ENCODE measurements around the gene SULT1E1.
"Not testable (repeated sequence)": the region's sequence is repeated elsewhere in the genome, so short reads cannot be mapped to it uniquely, and the experiment has no call there.

SULT1E1 gene

DNA sequence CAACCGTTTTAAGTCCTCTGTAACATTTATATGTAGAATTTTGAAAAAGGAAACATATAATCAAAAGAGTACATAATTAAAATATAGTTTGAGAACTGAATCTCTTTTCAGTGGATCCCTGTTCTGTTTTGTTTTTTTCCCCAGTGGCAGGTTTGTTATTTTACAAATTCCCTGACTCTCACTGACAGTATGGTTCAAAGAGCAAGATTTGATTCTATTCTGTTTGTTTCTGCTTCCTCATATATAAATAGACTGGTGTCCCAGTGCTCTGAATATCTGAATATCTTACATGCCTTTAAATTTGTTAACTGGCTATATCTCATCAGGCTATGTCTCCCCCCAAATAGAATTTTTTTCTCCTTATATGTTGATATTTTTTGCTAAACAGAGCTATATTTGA, 16.6 kb downstream of the SULT1E1 start:
- no peak for DNase-seq

DNA sequence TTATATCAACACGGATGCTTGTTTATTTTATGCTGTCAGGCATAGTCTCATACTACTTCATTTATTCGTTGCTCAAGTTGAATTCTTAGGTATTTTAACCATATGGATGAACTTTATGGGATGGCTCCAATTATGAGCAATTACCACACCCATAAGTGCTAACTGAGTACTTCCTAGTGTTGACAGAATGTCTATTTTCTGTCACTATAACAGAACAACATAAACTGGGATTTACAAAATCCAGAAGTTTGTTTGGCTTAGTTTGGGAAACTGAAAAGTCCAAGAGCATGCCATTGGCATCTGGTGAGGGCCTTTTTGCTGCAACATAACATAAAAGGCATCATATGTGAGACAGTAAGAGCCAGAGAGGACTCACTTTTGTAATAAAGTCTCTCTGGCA, 21.0 kb downstream of the SULT1E1 start:
- no peak for DNase-seq

DNA sequence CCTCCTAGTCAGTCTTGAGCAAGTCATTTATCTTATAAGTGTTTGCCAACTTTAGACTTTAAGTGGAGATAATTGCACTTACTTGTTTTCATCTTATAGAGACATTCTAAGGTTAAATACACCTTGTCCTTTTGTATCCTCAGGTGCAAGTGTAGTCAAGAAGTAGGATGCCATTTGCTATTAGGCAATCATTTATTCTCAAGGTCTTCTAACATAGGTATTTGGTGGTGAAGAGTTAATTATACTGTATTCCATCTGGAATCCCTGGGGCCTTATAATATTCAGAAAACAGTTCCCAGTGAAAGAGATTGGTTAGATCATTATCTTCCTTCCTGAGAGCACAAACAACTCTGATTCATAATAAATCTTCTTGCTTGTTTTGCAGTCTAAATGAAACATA, 23.7 kb downstream of the SULT1E1 start:
- no peak for DNase-seq

DNA sequence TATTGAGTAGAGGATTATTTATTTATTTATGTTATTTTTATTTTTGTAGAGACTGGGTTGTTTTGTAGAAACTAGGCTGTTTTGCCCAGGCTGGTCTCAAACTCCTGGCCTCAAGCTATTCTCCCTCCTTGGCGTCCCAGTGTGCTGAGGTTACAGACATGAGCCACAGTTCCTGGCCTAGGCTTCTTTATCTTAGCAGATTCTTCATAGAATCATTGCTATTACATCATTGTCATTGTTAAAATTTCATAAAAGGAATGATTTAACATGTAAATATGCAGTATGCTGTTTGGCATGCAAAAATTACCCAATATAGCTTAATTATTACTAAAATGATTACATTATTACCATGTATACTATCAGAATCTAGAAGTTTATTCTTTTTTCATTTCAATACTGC, 24.2 kb downstream of the SULT1E1 start:
- no peak for DNase-seq

DNA sequence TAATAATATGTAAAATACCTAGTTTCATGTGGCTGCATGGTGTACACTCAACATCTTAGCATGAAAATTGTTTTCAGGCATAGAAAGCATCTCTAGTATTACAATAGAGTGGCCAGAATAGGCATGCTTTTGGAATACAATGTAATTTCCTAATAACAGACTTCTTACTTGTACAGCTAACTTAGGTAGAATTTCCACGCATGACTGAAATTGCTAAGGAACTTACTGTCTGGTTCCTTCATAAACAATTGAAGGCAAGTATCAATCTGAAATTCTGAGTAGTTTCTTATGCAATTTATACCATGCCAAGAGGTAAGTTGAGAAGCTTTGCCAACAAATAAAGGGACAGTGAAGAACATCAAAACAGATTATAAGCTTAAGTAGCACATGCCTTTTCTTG, 26.7 kb downstream of the SULT1E1 start:
- no peak for DNase-seq

DNA sequence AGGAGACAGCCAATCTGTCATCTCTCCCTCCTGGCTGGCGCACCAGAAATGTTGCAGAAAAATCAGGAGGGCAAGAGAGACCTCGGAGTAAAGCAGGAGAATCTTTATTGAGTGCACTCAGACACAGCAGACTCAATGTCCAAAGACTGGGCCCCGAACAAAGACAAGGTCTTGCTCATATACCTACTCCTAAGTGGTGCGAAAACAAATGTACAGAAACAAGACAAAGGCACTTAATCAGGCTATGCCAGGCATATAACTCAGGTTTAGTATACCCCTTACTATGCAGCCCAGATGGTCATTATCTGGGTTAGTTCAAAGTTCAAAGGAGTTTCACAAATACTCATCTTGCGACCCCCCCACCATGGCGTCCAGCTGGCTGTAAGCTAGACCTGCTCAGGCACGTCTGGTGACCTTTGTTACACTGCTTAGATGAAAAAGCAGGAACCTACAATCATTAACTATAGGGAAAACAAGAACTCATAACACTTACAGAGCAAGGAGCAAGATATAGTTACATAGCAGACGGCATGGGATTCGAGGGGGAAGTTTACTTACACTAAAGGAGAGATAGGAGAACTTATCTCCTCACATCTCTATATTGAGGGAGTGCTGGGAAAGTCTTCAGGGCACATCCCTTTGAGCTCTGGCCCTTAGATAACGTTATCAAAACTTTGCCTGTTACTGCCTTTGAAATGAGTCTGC, 27.5 kb downstream of the SULT1E1 start:
- no peak for DNase-seq

DNA sequence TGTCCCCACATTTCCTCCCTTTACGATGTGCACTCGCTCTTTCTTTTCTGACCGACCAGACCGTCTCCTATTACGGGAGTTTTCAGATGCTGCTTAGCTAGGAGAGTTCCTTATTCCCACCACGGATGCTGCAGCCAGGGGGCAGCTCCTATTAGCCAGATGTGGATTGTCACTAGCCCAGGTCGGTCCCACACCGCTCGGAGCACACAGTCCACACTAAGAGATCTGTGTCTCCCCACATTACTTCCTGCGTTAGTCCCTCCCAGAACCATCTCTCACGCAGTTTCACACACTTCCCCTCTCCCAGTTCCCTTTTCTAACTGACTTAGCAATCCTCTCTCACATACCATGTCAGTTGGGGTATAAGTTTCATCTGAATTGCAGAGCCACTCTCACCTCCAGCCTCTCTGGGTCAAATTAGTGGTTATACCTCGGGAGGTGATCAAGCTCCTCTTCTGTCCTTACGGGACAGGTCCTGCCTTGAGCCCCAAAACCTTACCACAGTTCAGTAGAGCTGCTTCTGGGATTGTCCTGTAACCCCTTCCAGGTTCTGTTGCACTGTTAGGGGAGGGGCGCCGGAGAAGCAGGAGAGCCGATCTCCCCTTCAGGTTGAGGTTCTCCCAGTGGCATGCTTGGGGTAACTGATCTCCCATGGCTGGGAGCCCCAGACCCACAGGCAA, 28.2 kb downstream of the SULT1E1 start:
- no peak for DNase-seq

DNA sequence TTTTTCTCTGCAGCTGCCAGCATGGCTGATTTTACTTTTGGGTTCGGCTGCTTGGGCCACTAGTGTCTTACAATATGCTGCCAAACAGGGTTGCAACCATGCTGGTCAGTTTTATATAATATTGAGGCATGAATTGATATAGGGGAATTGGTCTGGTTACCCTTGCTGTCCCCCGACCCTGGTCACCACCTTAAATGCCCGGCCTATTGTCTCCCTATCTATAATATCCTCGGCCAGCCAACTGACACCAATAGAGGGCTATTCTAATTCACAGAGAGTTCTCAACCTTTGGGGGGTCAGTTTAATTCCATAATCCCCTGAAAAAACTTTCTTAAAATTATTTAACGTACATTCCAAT, 28.7 kb downstream of the SULT1E1 start:
- DNase-seq = no peak

DNA sequence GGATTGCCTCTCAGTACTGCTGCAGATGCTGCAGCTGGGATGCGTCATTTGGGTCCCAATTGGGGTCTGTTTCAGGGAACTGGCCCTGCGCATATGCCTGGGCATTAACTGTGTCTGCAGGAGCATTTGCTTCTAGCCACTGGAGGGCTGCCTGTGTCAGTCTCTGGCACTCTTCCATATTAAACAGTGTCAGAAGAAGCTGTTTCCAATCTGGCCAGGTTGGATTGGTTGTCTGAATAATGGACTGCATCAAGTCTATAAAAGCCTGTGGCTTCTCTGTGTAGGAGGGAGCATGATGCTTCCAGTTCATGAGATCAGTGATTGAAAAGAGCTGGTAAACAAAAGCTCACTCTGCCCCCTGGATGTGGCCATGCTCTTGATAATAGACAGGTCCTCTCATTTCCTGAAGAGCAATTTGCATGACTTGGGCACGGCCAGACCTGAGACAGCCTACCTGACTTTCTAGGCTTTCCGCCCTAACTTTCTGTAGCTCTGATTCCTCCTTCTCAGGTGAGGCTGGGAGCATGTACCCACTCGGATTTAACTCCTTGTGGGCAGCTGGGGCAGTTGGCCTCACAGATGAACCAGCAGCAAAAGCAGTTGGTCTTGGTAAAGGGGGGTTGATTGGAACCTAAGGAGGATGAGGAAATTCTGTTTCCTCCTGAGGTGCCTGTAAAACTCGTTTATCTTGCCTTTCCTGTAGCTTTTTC, 29.2 kb downstream of the SULT1E1 start:
- no peak for DNase-seq

DNA sequence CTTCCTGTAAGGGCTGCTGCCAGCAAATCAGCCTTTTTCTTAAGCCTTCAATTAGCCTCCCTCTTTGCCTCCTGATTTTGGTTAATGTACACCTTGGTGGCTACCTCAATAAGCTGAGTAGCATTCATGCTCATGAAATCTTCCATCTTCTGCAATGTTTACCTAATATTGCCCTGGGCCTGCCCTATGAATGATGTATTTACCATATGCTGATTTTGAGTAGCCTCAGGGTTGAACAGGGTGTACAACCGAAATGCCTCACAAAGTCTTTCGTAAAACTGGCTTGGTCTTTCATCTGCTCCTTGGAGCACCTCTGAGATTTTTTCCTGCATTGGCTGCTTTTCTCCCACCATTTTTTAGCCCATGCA, 29.8 kb downstream of the SULT1E1 start:
- no peak for DNase-seq

DNA sequence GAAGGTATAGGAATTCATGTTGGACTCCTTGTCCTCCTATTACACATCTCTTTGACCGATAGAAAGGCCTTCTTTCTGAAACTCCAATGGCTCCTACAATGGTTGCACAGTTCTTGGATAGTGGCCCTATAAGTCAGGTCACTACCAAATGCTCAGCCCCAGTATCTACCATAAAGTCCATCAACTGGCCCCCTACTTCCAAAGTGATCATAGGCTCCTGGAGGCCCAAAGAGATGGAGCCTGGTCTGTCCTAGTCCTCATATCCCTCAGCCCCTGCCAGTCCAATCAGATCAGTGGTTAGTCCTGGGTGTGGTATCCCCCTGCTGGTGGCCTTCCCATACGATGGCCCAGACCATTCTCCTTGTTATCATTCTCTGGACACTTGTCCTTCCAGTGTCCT, 30.3 kb downstream of the SULT1E1 start:
- DNase-seq = no peak

DNA sequence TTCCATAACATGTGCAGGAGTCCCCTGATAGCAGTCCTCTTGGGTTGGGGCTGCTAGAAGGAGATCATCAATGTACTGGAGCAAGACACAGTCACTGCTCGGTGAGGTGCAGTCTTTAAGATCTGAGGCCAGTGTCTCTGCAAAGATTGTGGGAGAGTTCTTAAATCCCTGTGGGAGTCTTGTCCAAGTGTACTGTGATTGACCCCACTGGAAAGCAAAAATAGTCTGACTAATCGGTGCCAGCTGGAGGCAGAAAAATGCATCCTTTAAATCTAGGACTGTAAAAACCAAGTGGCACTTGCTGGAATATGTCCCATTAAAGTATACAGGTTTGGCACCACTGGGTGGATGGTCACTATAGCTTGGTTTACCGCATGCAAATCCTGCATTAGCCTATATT, 31.1 kb downstream of the SULT1E1 start:
- no peak for DNase-seq

DNA sequence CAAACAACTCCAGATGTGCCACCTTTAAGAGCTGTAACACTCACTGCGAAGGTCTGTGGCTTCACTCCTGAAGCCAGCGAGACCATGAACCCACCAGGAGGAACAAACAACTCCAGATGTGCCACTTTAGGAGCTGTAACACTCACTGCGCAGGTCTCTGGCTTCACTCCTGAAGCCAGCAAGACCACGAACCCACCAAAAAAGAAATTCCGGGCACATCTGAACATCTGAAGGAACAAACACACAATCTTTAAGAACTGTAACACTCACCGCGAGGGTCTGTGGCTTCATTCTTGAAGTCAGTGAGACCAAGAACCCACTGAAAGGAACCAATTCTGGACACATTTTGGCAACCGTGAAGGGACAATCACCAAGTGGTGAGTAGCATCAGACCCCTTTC, 34.9 kb downstream of the SULT1E1 start:
- not testable (repeated sequence) for DNase-seq

DNA sequence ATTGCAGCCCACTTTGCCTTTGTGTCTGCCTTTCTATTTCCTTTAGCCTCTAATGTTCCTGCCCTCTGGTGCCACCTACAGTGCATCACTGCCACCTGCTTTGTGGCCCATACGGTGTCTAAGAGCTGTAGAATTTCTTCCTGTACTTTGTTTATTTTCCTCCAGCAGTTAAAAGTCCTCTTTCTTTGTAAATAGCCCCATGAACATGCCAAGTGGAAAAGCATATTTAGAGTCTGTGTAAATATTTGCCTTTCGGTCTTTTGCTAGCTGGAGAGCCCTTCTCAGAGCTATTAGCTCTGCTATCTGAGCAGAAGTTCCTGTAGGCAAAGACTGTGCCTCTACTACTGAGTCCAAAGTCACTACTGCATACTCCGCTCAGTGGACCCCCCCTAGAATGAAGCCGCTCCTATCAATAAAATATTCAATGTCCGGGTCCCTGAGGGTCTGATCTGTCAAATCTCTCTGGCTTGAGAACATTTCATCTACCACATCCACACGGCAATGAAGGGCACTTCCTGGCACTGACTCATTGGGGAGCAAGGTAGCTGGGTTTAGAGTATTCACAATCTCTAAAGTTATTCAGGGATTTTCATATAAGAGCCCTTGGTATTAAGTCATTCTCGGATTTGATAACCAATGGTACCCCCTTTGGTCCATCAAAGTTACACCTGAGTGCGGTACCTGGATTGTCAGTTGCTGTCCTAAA, 36.3 kb downstream of the SULT1E1 start:
- DNase-seq = peak; percentile 15 to 24

DNA sequence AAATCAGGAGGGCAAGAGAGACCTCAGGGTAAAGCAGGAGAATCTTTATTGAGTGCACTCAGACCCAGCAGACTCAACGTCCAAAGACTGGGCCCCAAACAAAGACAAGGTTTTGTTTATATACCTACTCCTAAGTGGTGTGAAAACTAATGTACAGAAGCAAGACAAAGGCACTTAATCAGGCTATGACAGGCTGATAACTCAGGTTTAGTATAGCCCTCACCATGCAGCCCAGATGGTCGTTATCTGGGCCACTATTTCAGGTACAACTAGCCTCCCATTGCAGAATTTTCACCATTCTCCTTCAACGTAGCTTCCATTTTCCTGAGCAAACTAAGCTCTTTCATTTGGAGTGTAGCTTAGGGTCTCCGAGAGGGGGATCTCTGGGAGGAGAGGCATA, 36.9 kb downstream of the SULT1E1 start:
- no peak for DNase-seq

DNA sequence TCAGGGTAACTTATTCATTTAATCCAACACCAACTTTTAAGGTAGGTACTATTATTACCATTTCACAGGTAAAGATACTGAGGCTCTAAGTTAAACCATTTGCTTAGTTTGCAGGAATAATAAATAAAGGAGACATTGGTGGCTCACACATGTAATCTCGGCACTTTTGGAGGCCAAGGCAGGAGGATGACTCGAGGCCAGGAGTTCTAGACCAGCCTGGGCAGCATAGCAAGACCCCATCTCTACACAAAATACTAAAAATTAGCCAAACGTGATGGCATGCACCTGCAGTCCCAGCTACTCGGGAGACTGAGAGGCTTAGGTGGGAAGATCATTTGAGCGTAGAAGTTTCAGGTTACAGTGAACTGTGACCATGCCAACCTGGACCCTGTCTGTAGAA, 37.7 kb downstream of the SULT1E1 start:
- DNase-seq = no peak

DNA sequence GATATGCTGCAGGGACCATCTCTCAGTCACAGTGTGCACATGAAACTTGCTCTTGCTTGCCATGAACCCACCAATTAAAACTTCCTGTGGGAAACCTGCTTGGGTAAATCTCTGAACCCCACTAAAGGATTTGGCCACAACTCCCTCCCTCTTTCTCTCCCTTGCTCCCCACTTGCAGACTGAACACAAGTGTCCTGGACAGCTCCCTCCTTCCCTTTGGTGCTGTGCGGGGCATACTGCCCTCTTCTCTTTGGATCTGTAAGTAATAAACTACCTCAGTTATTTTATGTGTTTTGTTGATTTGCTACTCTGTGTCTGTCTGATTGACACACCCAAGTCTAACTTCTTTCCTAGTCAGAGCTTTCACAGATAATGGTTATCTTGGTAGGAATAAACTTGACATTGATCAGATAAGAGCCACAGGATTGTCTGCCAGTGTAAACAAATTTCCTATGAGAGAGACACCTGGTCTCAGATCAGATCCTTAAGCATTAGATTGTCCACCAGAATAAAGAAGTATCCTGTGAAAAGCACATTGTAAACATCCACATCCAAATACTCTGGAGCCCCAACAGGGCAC, 41.8 kb downstream of the SULT1E1 start:
- no peak for DNase-seq

DNA sequence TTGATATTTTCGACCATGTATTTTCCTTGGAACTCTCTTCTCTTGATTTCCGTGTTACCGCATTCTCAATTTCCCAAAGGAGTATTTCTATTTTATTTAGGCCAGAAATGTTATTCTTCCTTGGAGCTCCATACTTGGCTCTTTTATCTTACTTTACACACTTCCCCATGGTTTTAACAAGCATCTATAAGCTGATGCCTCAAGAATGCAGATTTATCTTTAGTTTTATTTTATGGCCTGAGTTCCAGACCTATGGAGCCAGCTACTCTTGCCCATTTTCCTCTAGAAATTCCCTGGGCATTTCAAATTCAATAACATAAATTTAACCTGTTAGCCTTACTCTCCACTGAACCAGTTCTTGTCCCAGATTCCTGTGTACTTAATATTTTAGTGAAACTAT, 43.7 kb downstream of the SULT1E1 start:
- no peak for DNase-seq

DNA sequence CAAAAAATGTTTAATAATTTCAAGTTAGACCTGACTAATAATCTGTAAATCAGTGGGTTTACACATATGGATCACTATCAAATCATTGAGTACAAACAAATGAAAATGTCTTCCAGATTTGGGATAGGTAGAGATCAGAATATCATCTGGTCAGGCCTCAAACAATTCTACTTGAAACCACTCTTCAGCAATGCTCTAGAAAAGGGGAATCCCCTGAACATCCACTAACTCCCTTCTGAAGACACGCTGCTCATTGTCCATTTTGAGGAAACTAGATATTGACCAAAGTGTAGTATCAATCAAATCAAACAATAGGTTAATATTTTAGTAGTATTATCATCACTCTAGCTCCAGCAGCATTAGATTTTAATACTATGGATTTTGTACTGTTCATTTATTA, 46.3 kb downstream of the SULT1E1 start:
- no peak for DNase-seq

DNA sequence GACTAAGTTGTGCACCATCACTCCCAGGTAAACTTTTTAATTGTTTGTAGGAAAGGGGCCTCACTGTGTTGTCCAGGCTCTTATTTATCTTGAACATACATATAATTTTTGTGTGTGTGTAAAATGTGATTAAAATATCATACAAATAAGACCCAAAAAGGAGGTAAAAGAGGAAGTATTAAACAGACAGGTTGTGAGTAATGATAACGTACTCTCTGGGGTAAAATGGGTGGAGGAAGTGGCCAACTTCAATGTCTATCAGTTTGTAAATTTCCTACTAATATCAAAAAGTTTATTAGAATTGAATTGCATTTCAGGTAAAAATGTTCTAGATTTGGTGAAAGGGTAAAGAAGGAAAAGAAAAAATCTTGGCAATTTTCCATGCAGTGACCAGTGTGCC, 48.8 kb downstream of the SULT1E1 start:
- DNase-seq = no peak

DNA sequence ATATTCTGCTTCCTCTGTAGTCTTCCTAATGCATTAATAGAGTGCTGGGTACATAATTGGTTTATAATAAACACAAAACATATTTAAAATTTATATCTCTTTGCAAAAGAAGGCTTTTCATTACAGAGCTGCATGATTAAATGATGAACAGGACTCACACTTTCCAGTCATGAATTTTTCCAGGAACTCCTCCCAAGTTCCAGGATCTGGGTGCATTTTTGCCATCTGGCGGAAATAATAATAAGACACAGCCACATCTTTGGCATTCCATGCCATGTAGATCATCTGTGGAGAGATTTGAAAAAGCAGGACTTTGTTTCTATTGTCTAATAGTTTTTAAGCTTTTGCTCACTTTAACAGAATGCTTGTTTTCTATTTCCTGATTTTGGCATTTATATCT, 59.3 kb downstream of the SULT1E1 start:
- no peak for DNase-seq

DNA sequence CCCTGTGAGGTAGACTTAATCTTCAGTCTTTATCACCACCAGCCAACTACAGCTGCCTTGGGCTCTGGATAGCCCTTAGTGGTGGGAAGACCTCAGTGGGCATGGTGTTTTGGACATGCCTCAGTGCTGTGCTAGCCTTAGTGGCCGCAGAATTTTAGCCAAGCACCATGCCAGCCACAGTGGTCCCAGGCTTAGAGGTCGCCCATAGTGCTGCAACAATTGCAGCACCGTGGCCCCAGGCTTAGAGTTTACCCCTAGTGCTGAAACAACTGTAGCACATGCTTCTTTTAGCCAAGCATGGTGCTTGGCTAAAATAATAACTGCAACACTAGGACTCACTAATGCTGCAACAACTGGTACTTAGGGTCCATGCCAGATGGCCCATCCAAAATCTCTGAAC, 60.6 kb downstream of the SULT1E1 start:
- DNase-seq = no peak

DNA sequence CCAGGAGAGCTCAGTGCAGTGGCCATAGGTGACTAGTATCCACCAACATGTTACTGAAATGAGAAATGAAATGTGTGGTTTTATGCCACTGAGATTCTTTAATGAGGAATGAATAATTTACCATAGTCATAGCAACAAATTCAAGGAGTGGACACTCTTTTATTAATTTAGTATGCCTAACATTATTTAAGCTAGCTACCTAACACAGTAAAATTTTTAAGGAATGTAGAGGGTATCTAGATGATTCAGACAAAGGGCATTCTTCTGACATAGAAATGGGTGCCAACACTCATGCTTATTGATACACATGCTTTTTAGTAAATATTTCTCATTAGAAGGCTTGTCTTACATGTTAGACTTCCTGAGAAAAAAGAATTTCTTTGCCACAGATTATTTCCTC, 66.2 kb downstream of the SULT1E1 start:
- no peak for DNase-seq

Data from stimulated activated CD4-positive, alpha-beta T cell treated with anti-CD3 and anti-CD28 coated beads, Interleukin-2, amount 100 ng/mL, for 48 hours (primary cell).